ENCODE results near the gene ITPRID2. TPM values are rescaled to one million over a fixed set of nuclear protein-coding genes. Genes with fewer than 3 reads are reported as not detected.

Gene ITPRID2
- total RNA-seq (2012; rRNA removed) = 168 and 187 TPM in 2 replicates
- polyA plus RNA-seq (2012; rRNA removed) = 61.6 and 74.1 TPM in 2 replicates
- polyA plus RNA-seq (2012; cell fraction: cytosol; rRNA removed) = 28.0 and 39.0 TPM in 2 replicates
- polyA plus RNA-seq (2012; cell fraction: nucleus; rRNA removed; ENCODE audit: low replicate concordance) = 35.1 and 131 TPM in 2 replicates
- Bru-seq, nascent RNA = percentile 94 among the genes with signal in this experiment
- percentile 84 among the genes with signal in this experiment for BruChase-seq, experiment 1, labeled RNA remaining after a 6-hour chase
- BruChase-seq, experiment 2, labeled RNA remaining after a 2-hour chase = percentile 93 among the genes with signal in this experiment
- long read RNA-seq, full-length matches to known transcripts = 48 of 83 reads
- long read RNA-seq, partial matches to known transcripts = 20 of 83 reads
- long read RNA-seq, other reads (novel, unspliced or antisense) = 15 of 83 reads

DNA sequence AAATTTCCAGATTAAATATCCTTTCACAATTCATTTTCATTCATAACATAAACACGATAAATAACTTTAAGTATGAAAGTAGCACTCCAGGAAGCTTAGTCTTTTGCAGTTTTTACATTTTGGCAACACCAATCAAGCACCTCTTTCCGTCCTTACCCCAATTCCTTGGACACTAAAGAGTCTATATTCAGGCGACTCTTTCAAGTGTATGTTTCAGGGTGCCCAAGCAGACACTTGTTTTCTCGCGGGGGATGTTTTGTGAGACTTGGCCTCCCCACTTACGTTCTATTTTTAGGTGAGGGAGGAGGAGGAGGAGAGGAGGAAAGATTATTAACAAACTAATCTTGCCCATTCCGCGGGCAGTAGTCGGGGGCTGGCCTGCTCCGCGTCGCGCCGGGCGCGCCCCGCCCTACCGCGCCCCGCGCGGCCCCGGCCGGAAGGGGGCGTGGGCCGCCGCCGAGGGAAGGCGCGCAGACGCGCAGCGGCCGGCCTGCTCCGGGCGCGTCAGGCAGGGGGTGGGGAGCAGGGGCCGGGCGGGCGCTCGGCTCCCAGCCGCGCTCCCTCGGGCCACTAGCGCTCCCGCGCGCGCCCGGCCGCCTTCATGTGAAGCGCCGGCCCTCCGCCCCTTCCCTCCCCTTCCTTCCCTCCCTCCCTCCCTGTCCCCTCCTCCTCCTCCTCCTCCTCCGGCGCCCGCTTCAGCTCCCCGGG lies at the start of gene ITPRID2:
TSS of gene ITPRID2 (plus strand) at position 473 of the 708 bp plus-strand sequence. CDS start 337 bp downstream, outside the sequence.
- ChIA-PET POLR2A (ENCODE audit: unreplicated experiment) (no interaction called here), CTCF (interaction anchor here (0.9 to 1.5 kb wide), 2 partner anchors 13 to 14 kb away, joined by 3 read pairs; no protein-coding TSS in a partner anchor)
- DNase-seq (peak; percentile 89), ATAC-seq (ENCODE audit: low read depth) (peak; percentile 97)
- no peaks in the 10 kb centered on the region for H3K36me3 ChIP-seq (ENCODE audit: control insufficient read depth, insufficient read depth, low read length)
- peaks cover 4% of the 10 kb centered on the region; the same call in 1 of the 2 replicates for H4K20me1 ChIP-seq (ENCODE audit: insufficient read depth, low read length)
- peak within 1 kb of the TSS; percentile 83 to 91 for H4K8ac ChIP-seq (ENCODE audit: low read depth in 2 of 2, low read length in 2 of 2)
- H3K4me1 ChIP-seq (ENCODE audit: control insufficient read depth, insufficient read depth, low read length) = peaks cover 3% of the 10 kb centered on the region; the same call in 1 of the 2 replicates
- no TSS peak for BruUV-seq (replicated peaks)
- in situ Hi-C loops (cut with MboI; ENCODE audit: low sequenced_read_pairs) = loop anchor here (10.0 kb wide), 1 partner anchor 1767 kb away; no protein-coding TSS in a partner anchor
- intact Hi-C loops (cut with micrococcal nuclease) = loop anchor here (1.0 to 10.0 kb wide), 5 partner anchors 104 to 1767 kb away; no protein-coding TSS in a partner anchor
- H3K9ac ChIP-seq (ENCODE audit: low read depth, low read length) = peak within 1 kb of the TSS; percentile 98
- dilution Hi-C loops (cut with HindIII; ENCODE audit: low sequenced_read_pairs, unreplicated experiment) = no loop called here
- peak within 1 kb of the TSS; percentile 93 for H4K91ac ChIP-seq (ENCODE audit: insufficient read depth, low read depth, low read length)
- WGBS, 2 experiments (ENCODE audit: extremely low coverage in 2 of 2, insufficient read length in 1 of 2) = 0% methylated on average over 7 of the region's 58 CpGs; no CpG with 5 or more reads in 1 of the 2 experiments
- peak within 1 kb of the TSS; percentile 91 for H3K56ac ChIP-seq (ENCODE audit: extremely low read depth, insufficient read depth, low read length)
- H2BK15ac ChIP-seq (ENCODE audit: low read depth, low read length) = peak within 1 kb of the TSS; percentile 81; the same call in 2 of the 3 replicates
- peak within 1 kb of the TSS; percentile 89 for H2BK120ac ChIP-seq (ENCODE audit: low read depth, low read length)
- H2BK5ac ChIP-seq (ENCODE audit: low read depth, low read length, poor library complexity, severe bottlenecking) = peak within 1 kb of the TSS; percentile 88
- no peaks in the 10 kb centered on the region for H3K9me1 ChIP-seq (ENCODE audit: insufficient read depth, low read length)
- H3K27me3 ChIP-seq (ENCODE audit: control insufficient read depth, insufficient read depth, low read length) = no peaks in the 10 kb centered on the region
- peak within 1 kb of the TSS; percentile 91 for H3K18ac ChIP-seq (ENCODE audit: low read depth, low read length)
- H3K4ac ChIP-seq (ENCODE audit: low read depth, low read length) = peak within 1 kb of the TSS; percentile 92
- peak within 1 kb of the TSS; percentile 90 for H2AFZ ChIP-seq (replicated peaks; ENCODE audit: low read length, poor library complexity)
- H2AK9ac ChIP-seq (replicated peaks; ENCODE audit: low read depth, low read length, poor library complexity) = peak within 1 kb of the TSS; percentile 96
- H4K5ac ChIP-seq (ENCODE audit: low read depth, low read length) = peak within 1 kb of the TSS; percentile 90
- H2BK20ac ChIP-seq (ENCODE audit: low read depth, low read length) = peak within 1 kb of the TSS; percentile 75; the same call in 1 of the 2 replicates
- peaks cover 0 to 8% of the 10 kb centered on the region in 2 experiments; a peak in 1 of 4 replicates for H3K79me1 ChIP-seq (ENCODE audit: low read depth in 1 of 2, low read length in 2 of 2)
- peak within 1 kb of the TSS; percentile 92 for H2AK5ac ChIP-seq (ENCODE audit: low read depth, low read length)
- H3K4me2 ChIP-seq (ENCODE audit: low read depth, low read length) = peak within 1 kb of the TSS; percentile 99
- H3K27ac ChIP-seq (ENCODE audit: insufficient read depth, low read length) = peak within 1 kb of the TSS; percentile 98
- TF ChIP-seq FOS (IDR thresholded peaks at IDR 0.05; ENCODE audit: low read depth, low read length) (no peak), NFE2L2 (IDR thresholded peaks at IDR 0.05; ENCODE audit: low read depth, low read length) (no peak), MAZ (IDR thresholded peaks at IDR 0.05; ENCODE audit: borderline replicate concordance, low read depth, low read length) (peak; percentile 91; the same call in 1 of the 2 replicates), MXI1 (IDR thresholded peaks at IDR 0.05; ENCODE audit: borderline replicate concordance, low read depth, low read length) (0 out of 2 replicates have a peak, but pooled peaks have one; percentile 51)
- TF ChIP-seq, protein P1, sequence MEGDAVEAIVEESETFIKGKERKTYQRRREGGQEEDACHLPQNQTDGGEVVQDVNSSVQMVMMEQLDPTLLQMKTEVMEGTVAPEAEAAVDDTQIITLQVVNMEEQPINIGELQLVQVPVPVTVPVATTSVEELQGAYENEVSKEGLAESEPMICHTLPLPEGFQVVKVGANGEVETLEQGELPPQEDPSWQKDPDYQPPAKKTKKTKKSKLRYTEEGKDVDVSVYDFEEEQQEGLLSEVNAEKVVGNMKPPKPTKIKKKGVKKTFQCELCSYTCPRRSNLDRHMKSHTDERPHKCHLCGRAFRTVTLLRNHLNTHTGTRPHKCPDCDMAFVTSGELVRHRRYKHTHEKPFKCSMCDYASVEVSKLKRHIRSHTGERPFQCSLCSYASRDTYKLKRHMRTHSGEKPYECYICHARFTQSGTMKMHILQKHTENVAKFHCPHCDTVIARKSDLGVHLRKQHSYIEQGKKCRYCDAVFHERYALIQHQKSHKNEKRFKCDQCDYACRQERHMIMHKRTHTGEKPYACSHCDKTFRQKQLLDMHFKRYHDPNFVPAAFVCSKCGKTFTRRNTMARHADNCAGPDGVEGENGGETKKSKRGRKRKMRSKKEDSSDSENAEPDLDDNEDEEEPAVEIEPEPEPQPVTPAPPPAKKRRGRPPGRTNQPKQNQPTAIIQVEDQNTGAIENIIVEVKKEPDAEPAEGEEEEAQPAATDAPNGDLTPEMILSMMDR (conservative IDR thresholded peaks at IDR 0.05; ENCODE audit: low read depth, low read length) = peak; percentile 44; the same call in 1 of the 2 replicates
- H3K23ac ChIP-seq (ENCODE audit: low read depth, low read length) = peak within 1 kb of the TSS; percentile 76
- H3K14ac ChIP-seq (replicated peaks; ENCODE audit: low read depth, low read length) = peak within 1 kb of the TSS; percentile 93
- H3K4me3 ChIP-seq (ENCODE audit: insufficient read depth, low read depth, low read length) = peak within 1 kb of the TSS; percentile 98
- H3K9me3 ChIP-seq (ENCODE audit: control insufficient read depth, insufficient read depth, low read length) = no peaks in the 10 kb centered on the region

Data from IMR-90 (cell line).